Prostate gland (tissue), 2 donors: ENCODE results near the gene RBM12. TPM values are rescaled to one million over a fixed set of nuclear protein-coding genes. Genes with fewer than 3 reads are reported as not detected.
A peak's percentile ranks its signal among the peaks of the same experiment; 100 is the strongest.

Experiments
- DNase-seq: peaks from one replicate; pipeline ENCODE4 v3.0.0-alpha.2; 2019; ENCODE audit warnings: low spot score
- H3K27ac ChIP-seq, 2 donors: fragments of 200-600 bp; sonication (generic); 2 replicates each; pipeline ENCODE4 v1.5.1; 2017 to 2019
- H3K27me3 ChIP-seq: fragments of 200-600 bp; sonication (generic); replicated peaks from 2 replicates; pipeline ENCODE4 v1.5.1; 2019; ENCODE audit not compliant: insufficient read depth
- H3K36me3 ChIP-seq, 2 donors: fragments of 200-600 bp; sonication (generic); 1 replicate in 1 of 2; 2 replicates in 1 of 2; pipeline versions ENCODE4 v1.5.1 to v1.8.1; 2017 to 2019
- H3K4me1 ChIP-seq: fragments of 200-600 bp; sonication (generic); replicated peaks from 2 replicates; pipeline ENCODE4 v1.5.1; 2019
- H3K4me3 ChIP-seq, 2 donors: fragments of 200-600 bp; sonication (generic); 2 replicates each; pipeline ENCODE4 v1.5.1; 2017 to 2019
- H3K9me3 ChIP-seq: fragments of 200-600 bp; sonication (generic); 2 replicates; pipeline ENCODE4 v1.5.1; 2017
- CTCF ChIP-seq, 4 experiments: fragments of 200-600 bp in 2 of 4; fragments of 450-650 bp in 2 of 4; sonication (generic) in 2 of 4; IDR thresholded peaks; 1 replicate in 3 of 4; 2 replicates in 1 of 4; pipeline ENCODE4 v1.5.1; 2016 to 2019; ENCODE audit warnings: antibody characterized with exemption in 4 of 4, mild to moderate bottlenecking in 2 of 4, moderate library complexity in 2 of 4
- POLR2A ChIP-seq: fragments of 450-650 bp; IDR thresholded peaks from one replicate; pipeline ENCODE4 v1.6.1; 2016; ENCODE audit warnings: antibody characterized with exemption, mild to moderate bottlenecking
- POLR2AphosphoS5 ChIP-seq: sonication (generic); formaldehyde crosslinking; IDR thresholded peaks from one replicate; pipeline ENCODE4 v1.6.1; 2017; ENCODE audit warnings: antibody characterized with exemption
- WGBS: methylation state at CpG from one replicate; pipeline ENCODE4 v1.1.5; 2018; 5-methylcytosine and 5-hydroxymethylcytosine counted together
- intact Hi-C: fragments of 100-400 bp; cut with DNase I; formaldehyde crosslinking; loops from one replicate; pipeline ENCODE4 v1.14.2; 2022
- total RNA-seq, 2 donors: library from RNA; depleted of rRNA; stranded (reverse); fragments of >200 nt; gene quantifications; one replicate each; pipeline ENCODE4 v1.1.0, GENCODE V29; 2016

The RBM12 gene
- total RNA-seq, 2 donors from 2014 or later = 31.8 to 38.9 TPM

GRCh38 chr20:35665949-35666288 lies 1.2 kb upstream of the RBM12 start:
- Histone ChIP-seq H3K4me1 (no peaks in the 10 kb centered on the region), H3K27ac (no peak overlapping the region), H3K9me3 (no peaks in the 10 kb centered on the region), H3K36me3 (peaks cover 3 to 8% of the 10 kb centered on the region in 2 donors), H3K4me3 (no peak overlapping the region), H3K27me3 (no peaks in the 10 kb centered on the region)
- intact Hi-C loops = no loop called here
- DNase-seq = no peak
- 90% methylated on average over 17 of the region's 17 CpGs for WGBS
- TF ChIP-seq CTCF (IDR thresholded peaks at IDR 0.05) (no peak), POLR2A (no peak), POLR2AphosphoS5 (no peak)

GRCh38 chr20:35663516-35664465 lies 909 bp downstream of the RBM12 start:
- TF ChIP-seq CTCF (IDR thresholded peaks at IDR 0.05) (no peak), POLR2A (no peak), POLR2AphosphoS5 (peak; percentile 23)
- DNase-seq = peak; percentile 53
- H3K27ac ChIP-seq = peak overlapping the region; percentile 97
- H3K36me3 ChIP-seq = no peaks in the 10 kb centered on the region
- WGBS = under 1% methylated on average over 28 of the region's 28 CpGs
- H3K4me3 ChIP-seq = peak overlapping the region; percentile 69 to 77
- no peaks in the 10 kb centered on the region for H3K27me3 ChIP-seq
- H3K4me1 ChIP-seq = no peaks in the 10 kb centered on the region
- no peaks in the 10 kb centered on the region for H3K9me3 ChIP-seq
- intact Hi-C loops = loop anchor here (5.0 kb wide), 2 partner anchors 46 to 121 kb away; partner anchors contain the start of genes ERGIC3 and SPAG4

GRCh38 chr20:35662551-35662950 lies 2.1 kb downstream of the RBM12 start:
- Histone ChIP-seq H3K27ac (no peak overlapping the region), H3K9me3 (no peaks in the 10 kb centered on the region), H3K36me3 (no peaks in the 10 kb centered on the region), H3K27me3 (no peaks in the 10 kb centered on the region), H3K4me3 (peak overlapping the region in 1 of 2 donors; percentile 77), H3K4me1 (peaks cover 4% of the 10 kb centered on the region)
- intact Hi-C loops = loop anchor here (5.0 kb wide), 2 partner anchors 45 to 120 kb away; partner anchors contain the start of genes ERGIC3 and SPAG4
- DNase-seq = no peak
- WGBS = 25% methylated on average over 2 of the region's 2 CpGs
- TF ChIP-seq POLR2A = no peak
- no peak for TF ChIP-seq POLR2AphosphoS5
- no peak for TF ChIP-seq CTCF (IDR thresholded peaks at IDR 0.05)

- no peaks in the 10 kb centered on the region for H3K36me3 ChIP-seq
- intact Hi-C loops = loop anchor here (5.0 kb wide), 2 partner anchors 45 to 120 kb away; partner anchors contain the start of genes ERGIC3 and SPAG4
- WGBS = 33% methylated on average over 3 of the region's 3 CpGs
- peak overlapping the region in 1 of 2 donors; percentile 22 for H3K27ac ChIP-seq
- H3K4me3 ChIP-seq = peak overlapping the region in 1 of 2 donors; percentile 77
- TF ChIP-seq POLR2AphosphoS5 (no peak), POLR2A (no peak), CTCF (IDR thresholded peaks at IDR 0.05) (no peak)
- H3K4me1 ChIP-seq = peaks cover 4% of the 10 kb centered on the region
- H3K9me3 ChIP-seq = no peaks in the 10 kb centered on the region
- no peaks in the 10 kb centered on the region for H3K27me3 ChIP-seq
- no peak for DNase-seq
Observed at GRCh38 chr20:35661908-35662307, 2.8 kb downstream of the RBM12 start.
